Skin epidermis (tissue), 12 donors: ENCODE measurements around the gene DMGDH.

Source experiments
- H3K27ac ChIP-seq, 21 experiments: fragments of 200-600 bp; sonication (generic) in 11 of 21; one replicate each; pipeline ENCODE4 v1.5.0; 2020; ENCODE audit warnings: mild to moderate bottlenecking in 3 of 21, inconsistent platforms in 2 of 21, moderate library complexity in 2 of 21
- H3K4me3 ChIP-seq, 7 experiments: fragments of 200-600 bp; sonication (generic) in 2 of 7; one replicate each; pipeline ENCODE4 v1.5.0; 2020; ENCODE audit warnings: inconsistent platforms in 2 of 7, mild to moderate bottlenecking in 2 of 7, moderate library complexity in 1 of 7

The DMGDH gene

DNA sequence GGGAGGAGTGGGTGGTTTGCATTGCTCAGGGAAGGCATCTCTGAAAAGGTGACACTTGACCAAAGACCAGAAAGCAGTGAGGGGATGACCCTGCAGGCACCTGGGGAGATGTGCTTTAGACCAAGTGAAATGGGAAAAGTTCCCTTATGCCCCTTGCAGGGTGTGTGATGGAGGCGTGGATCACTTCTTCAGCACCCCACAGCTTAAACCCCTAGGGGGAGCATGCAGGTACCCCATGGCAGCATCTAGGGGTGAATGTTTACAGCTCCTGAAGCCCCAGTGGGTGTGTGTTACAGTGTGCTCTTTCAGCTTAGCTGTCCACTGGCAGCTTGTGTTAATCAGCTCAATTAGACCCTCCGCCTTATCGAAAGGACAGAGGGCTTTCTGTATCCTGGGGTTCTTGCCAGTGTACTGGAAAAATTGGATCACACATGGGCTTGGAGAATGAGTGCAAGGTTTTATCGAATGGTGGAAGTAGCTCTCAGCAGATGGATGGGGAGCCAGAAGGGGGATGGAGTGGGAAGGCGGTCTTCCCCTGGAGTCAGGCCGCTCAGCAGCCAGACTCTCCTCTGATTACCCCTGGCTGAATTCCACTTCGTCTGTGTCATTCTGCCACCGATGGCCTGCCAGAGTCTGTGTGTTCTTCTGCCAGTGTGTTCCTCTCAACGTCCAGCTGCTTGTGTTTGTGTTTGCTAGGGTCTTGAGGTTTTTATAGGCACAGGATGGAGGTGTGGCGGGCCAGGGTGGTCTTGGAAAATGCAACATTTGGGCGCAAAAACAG lies 6.4 kb upstream of the DMGDH start:
- Histone ChIP-seq H3K4me3 (no peak overlapping the region), H3K27ac (no peak overlapping the region)

DNA sequence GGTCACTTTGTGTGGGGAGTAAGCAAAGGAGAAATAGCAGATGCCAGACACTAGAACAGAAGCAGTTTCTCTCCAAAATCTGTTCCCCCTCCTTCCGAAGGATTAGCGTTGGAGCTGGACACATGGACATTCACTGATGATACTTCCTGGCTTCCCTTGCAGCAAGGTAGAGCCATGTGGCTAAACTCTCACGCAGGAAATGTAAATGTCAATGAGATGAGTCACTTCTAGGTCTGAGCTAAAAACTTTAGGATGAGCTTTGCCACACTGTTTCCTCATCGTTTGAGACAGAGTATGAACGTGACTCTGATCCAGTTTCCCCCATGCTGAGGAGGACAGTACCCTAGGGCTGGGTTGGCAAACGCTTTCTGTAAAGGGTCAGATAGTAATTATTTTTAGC lies 5.2 kb upstream of the DMGDH start:
- Histone ChIP-seq H3K4me3 (no peak overlapping the region), H3K27ac (no peak overlapping the region)

DNA sequence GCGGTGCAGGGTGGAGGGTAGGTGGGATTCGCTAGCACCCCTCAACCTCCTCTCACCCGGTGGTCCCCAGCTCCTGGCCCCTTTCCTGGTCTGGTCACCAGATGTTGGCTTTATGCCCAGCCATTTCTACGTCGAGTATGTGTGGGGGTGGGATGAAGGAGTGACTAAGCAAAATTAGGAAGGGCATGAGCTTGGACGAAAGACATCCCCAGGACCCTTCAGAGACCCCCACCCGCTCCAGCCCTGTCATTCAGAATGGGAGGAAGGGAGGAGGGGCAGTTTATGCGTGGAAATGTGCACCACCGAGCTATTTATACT lies 835 bp upstream of the DMGDH start:
- Histone ChIP-seq H3K4me3 (peak overlapping the region in 6 of 7 experiments; percentile 2 to 34 (median 16)), H3K27ac (peak overlapping the region in 3 of 21 experiments; percentile 62 to 67 (median 63))

DNA sequence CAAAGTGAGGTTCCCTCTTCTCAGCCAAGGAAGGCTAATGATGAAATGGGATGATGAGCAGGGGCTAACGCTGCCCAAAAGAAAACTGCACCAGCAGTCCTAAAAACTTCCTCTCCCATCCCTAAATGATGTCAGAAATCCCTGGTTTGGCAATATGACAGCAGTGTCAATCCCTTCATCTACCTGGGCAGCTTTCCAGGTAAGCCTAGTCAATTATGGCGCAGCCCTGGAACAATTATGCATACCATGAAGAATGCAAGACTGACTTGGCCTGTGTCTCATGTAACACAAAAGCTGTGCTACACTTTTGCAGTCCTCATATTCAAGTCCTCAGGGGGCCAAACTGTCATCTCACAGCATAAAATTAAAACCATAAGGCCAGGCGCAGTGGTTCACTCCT lies 7.0 kb downstream of the DMGDH start:
- H3K27ac ChIP-seq, result no peak overlapping the region

DNA sequence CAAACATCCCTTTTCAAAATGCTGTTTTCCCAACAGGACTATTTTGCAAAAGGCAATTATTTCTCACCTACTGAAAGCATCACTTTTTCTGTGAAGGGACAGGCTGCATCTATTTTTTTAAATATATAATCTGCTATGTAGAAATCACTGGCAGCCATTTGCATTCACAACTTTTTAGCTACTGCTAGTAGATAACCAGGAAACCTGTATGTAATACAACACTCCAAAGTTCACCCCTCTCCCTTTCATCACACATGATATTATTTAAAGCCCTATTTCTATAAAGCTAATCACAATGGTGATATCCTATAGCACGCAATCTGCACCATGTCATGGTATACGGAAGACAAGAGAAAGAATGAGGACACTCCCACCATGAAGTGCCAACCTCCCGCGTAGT lies 9.8 kb downstream of the DMGDH start:
- Histone ChIP-seq H3K4me3 (no peak overlapping the region), H3K27ac (no peak overlapping the region)

More for the DNA sequence above, 7.0 kb downstream of the DMGDH start:
- no peak overlapping the region for H3K4me3 ChIP-seq

DNA sequence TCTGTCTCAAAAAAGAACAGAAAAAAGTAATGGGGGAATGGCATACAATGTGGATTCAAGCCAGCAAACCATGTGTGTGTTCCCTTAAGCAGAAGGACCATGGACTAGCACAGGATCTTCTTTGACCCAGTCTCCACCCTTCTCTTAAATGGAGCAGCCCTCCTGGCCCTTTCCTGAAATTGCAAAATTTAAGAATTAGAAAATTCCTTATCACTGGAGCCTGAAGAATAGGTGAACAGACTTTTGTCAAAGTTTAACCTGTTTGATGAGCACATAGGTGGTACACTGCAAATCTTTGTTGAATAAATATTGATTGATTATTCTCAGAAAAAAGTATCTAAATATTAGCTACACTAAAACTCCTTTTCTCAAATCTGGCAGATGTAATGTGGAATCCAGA lies 12.6 kb downstream of the DMGDH start:
- H3K4me3 ChIP-seq, result no peak overlapping the region
- H3K27ac ChIP-seq, result no peak overlapping the region

DNA sequence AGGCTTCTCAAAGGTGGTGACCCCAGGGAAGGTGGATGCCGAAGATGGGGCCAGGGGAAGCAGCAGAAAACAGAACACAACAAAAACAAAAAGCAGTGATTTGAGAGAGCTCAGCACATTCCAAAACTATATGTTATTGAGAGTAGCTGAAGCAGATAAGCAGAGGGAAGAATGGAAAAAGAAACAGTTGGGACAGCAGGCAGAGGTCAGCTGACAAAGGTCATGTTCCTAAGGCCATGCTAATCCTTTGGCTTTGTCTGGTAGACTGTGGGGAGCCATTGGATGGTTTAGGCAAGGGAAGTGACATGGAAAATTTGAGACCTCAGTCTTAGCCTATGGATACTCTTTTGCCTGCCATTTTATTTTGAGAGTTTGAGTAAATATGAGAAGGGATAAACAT lies 14.5 kb downstream of the DMGDH start:
- H3K4me3 ChIP-seq, result no peak overlapping the region
- no peak overlapping the region for H3K27ac ChIP-seq

DNA sequence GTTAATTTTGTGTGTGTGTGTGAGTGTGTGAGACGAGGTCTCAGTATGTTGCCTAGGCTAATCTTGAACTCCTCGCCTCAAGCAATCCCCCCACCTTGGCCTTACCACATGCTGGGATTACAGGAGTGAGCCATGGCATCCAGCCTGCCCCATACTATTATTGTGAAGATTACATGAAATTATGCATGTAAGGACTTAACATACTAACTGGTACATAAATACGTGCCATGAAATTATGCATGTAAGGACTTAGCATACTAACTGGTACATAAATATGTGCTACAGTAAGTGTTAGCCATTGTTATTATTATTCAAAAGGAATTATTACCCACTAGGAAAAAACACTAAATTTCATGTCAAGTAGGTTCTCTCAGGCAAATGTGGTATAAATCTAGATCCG lies 16.2 kb downstream of the DMGDH start:
- H3K4me3 ChIP-seq, result no peak overlapping the region
- no peak overlapping the region for H3K27ac ChIP-seq

DNA sequence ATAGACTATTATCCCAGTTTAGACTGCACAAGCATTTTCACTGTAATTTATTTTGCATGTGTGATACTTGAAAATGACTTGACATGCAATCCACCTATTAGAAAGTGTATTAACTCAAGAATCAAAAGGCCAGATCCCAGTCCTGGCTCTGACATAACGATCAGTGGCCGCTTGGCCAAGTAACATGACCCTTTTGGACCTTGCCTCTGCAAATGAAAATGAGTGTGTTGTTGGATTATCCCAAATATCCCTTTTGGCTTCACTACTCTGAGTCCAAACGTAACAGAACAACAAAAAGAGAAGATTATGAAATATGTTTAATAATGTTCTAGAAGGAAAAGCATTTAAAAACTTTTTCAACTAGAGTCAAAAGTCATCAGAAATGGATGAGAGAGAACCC lies 19.0 kb downstream of the DMGDH start:
- no peak overlapping the region for H3K4me3 ChIP-seq
- no peak overlapping the region for H3K27ac ChIP-seq

DNA sequence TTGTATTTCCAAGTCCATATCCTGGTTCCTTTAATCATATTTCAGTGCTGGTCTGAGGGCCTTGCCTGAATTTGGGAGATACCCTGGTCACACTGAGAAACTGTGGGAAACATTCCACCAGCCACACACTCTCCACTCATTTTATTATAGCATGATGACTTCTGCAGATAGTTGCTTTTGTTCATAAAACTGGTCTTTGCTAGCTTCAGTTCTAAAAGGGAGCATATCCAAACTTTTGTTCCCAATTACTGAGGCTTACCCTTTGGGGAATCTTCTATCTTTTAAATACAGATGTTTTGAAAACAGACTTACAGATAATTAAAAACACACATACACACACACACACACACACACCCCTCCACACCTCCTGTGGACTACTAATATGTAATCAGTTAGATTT lies 21.0 kb downstream of the DMGDH start:
- no peak overlapping the region for H3K27ac ChIP-seq
- no peak overlapping the region for H3K4me3 ChIP-seq

DNA sequence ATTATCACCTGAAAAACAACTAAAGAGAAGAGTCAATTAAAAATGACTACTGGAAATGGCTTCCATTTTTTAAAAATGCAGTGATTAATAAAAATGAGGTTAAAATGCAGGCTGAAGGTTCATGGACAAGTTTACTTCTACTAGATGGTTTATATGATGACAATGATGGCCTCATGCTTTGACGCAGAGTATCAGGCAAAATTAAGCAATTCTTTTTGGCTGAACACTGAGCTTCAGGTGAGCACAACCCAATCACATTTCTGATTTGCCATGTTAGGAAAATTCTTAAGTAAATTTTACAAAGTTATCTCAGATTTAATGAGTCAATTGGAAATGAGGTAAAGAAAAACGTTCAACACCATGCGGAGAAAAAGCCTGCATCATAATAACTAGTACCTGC lies 22.3 kb downstream of the DMGDH start:
- no peak overlapping the region for H3K27ac ChIP-seq
- no peak overlapping the region for H3K4me3 ChIP-seq

DNA sequence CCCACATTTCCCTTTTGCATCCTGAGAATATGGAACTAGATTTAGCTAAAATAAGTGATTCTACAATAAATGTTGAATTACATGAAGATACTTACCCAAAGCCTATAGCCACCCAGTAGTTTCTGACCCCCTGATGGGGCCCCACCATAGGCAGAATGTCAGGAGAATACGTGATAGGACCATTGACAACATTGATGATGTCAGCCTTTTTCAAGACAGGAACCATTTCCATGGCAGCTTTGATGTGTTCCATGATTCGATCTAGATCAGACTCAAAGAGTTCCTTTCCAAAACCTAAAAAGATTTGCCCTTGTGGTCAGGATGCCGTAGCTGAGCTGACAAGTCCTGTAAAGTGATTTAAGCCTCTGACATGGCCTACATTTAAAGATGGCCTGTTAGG lies 27.3 kb downstream of the DMGDH start:
- Histone ChIP-seq H3K4me3 (no peak overlapping the region), H3K27ac (no peak overlapping the region)

DNA sequence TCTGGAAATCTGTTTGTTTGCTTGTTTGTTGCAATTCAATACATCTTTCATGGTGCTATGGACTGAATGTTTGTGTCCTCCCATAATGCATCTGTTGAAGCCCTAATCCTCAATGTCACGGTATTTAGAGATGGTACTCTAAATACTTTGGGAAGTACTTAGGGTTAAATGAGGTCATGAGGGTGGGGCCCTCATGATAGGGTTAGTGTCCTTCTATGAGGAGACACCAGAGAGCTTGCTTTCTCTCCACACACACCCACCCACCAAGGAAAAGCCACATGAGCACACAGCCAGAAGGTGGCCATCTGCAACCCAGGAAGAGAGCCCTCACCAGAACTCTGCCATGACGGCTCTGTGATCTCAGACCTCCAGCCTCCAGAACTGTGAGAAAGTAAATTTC lies 32.7 kb downstream of the DMGDH start:
- Histone ChIP-seq H3K4me3 (no peak overlapping the region), H3K27ac (no peak overlapping the region)

DNA sequence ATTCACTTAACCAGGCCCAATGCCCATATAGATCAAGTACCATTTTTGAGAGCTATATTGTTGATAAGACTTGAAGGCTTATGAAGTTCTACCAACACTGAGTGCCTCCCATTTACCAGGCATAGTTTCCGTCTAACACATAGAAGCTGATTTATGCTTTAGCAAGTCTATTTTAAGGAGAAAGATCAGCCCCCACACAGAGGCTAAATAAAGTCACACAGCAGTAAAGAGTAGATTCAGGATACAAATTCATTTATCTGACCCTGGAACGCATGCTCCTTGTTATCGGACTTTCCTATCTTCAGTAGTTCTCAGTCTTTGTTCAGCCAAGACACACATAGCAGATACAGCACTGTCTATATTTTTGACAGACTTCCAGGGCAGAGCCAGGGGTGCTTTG lies 34.2 kb downstream of the DMGDH start:
- H3K27ac ChIP-seq, result no peak overlapping the region
- no peak overlapping the region for H3K4me3 ChIP-seq

DNA sequence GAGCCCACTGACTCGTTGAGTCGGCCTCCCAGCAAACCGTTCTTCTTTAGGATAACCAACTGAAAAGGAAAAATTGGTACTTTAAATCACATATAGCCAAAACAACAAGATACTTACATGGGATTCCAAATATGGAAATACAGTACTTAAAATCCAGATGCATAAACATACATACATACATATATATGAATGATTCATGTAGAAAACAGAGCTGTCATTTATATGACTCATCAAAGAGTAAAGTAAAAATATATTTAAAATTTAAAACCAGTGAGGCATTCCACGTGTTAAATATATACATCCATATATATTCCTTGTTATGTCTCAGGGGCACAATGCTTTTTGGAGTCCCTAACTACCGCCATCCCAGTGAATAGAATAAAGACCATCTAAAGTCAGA lies 36.7 kb downstream of the DMGDH start:
- Histone ChIP-seq H3K27ac (no peak overlapping the region), H3K4me3 (no peak overlapping the region)

DNA sequence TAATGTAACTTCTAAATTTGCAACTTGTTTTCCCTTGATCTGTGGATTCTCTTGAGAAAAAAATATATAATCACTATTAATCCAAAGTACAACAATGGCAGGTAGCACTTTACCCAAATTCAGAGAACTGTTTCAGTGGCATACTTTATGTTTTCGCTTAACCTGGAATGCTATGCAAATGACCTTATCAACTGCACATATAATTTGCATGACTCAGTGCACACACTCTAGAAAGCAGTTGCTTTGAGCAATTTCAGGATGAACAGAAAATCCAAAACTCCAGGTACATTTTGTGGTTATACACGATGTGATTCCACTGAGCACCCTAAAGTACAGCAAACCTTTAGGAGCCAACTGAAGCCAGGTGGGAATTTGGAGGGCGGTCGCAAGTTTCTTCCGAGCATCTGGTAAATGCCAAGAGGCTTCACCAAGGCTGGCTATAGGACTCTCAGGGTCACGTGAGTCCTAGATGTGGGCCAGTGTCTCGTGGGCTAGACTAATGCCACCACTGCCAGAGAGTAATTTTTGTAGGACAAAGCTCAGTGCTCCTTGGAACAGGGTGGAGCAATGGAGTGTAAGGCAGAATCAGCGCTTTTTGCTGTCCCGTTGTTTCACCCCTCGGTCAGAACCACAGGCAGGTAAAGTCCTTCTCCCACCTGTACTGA lies 37.3 kb downstream of the DMGDH start:
- Histone ChIP-seq H3K27ac (no peak overlapping the region), H3K4me3 (no peak overlapping the region)

DNA sequence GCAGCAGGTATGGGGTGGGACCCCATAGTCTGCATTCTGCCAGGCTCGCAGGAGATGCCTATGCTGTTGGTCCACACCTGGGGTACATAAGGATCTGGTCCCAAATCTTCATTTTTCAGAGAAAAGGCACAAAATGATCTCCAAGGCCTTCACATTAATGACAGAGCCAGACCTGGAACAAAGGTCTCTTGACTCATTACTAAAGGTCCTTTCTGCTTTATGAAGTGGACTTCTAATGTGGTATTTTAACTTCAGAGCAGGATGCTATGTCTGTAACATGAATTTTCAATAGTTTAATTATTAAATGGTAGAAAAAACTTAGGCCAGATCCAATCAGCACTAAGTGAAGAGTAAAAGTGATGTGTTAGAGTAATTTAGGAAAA lies 38.0 kb downstream of the DMGDH start:
- H3K4me3 ChIP-seq, result no peak overlapping the region
- H3K27ac ChIP-seq, result peak overlapping the region in 1 of 21 experiments; percentile 23

DNA sequence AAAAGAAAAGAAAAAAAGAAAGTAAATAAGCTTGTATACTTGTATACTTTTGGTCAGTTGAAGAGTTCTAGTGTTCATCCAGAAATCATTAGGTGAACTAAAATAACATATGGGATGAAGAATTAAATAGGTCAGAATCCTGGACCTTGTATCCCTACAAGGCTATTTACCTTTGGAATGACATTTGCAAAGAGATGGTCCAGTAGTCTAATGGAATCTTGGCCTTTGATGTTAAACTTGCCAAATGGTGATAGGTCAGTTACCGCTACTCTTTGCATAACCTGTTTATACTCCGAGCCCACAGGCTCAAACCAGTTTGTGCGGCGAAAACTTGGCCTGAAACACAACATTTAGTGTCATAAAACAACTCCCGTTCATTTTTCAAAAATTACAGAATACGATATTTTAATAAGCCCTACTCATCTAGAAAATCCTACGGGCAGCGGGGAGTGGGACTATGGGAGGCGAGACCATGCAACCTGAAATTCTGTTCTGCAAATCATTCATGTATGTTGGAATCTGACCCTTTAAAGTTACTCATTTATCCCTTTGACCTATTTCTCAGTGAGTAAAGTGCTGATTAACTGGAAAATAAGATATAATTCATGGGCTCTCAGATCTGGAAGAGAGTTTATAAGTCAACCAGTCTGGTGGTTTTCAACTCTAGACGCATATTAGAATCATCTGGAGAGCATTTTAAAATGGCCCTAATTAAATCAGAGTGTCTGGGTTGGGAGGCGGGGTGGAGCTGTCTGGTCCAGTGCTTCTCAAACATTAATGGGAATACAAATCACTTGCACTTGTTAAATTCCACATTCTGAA lies 38.6 kb downstream of the DMGDH start:
- Histone ChIP-seq H3K4me3 (no peak overlapping the region), H3K27ac (peak overlapping the region in 1 of 21 experiments; percentile 23)

DNA sequence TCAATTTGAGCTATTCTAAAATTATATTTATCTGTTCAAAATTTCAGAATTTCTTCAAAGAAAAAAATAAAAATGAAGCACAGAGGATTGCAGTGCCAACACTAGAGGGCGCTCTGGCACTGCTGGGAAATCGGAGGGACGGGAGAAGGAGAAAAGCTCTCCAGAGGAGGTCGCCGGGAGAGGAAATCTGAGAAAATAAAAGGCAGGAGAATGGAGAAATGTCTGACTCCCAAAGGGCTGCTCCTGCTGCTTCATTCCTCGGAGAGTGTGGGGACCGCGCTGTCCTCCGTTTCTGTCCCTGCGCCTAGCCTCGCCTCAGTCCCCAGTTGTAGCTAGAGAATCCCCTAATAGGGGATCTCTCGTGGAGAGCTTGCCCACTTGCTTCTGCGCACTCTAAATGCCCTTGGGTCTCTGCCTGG lies 44.4 kb downstream of the DMGDH start:
- Histone ChIP-seq H3K27ac (no peak overlapping the region), H3K4me3 (no peak overlapping the region)

DNA sequence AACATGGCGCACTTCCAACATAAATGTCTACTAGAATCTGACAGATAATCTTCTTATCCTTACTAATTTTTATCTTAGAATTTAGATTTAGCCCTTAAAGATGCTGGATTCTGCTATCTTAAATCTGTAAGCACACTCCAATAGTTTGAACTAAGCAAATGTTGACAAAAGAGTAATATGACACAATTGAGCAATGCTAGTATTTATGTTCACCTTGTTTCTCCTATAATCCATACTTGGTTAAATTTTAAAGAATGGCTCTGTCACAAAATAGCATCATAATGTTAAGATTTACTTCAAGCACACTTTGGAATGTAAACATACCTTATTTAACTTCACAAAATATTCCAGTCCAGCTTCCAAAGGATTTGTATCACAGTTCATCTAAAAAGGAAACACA lies 45.5 kb downstream of the DMGDH start:
- Histone ChIP-seq H3K27ac (no peak overlapping the region), H3K4me3 (no peak overlapping the region)

DNA sequence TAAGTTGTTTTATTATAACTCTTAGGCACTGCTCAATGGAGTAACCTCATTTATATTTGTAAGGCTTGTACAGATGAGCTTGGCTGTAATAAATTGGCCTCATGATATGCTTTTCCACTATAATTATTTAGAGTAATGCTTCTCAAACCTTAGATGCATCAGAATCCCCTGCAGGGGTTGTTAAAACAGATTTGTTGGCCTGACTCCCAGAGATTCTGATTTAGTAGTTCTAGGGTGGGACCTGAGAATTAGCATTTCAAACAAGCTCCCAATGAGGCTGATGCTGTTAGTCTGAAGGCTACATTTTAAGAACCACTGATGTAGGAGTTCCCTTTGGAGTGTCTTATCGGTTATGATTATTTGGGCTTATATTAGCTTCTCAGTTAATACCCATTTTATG lies 46.1 kb downstream of the DMGDH start:
- Histone ChIP-seq H3K4me3 (no peak overlapping the region), H3K27ac (no peak overlapping the region)
